A549 (cell line): ENCODE results near the gene BRPF3. TPM values are rescaled to one million over a fixed set of nuclear protein-coding genes. Genes with fewer than 3 reads are reported as not detected.

ENCODE experiments used
- ATAC-seq, 2 experiments: fragments of 200-7000 bp in 1 of 2; fragments of >200 bp in 1 of 2; cut with Nextera tagmentation in 1 of 2; cut with Tn5 transposase in 1 of 2; 3 replicates each; pipeline versions ENCODE4 v1.8.0 to v1.9.1; 2018 to 2020; ENCODE audit warnings: mild to moderate bottlenecking in 1 of 2, moderate library complexity in 1 of 2
- CTCF ChIA-PET: fragments of 300-600 bp; sonication (Branson Sonifier 250); formaldehyde crosslinking; extraction: SDS; loops from one replicate; lab custom pipeline; 2021; ENCODE audit warnings: antibody characterized with exemption, inconsistent platforms; lab: Yijun Ruan, JAX
- POLR2A ChIA-PET: fragments of 350-600 bp; formaldehyde crosslinking; extraction: SDS; loops from one replicate; lab custom pipeline; 2021; ENCODE audit warnings: antibody characterized with exemption, inconsistent platforms; lab: Yijun Ruan, JAX
- DNase-seq, 2 experiments: peaks; one replicate each; pipeline versions ENCODE4 v3.0.0 to v3.0.0-alpha.2; 2011 to 2016; ENCODE audit warnings: low read depth in 1 of 2, low spot score in 1 of 2
- FAIRE-seq: peaks from 2 replicates; lab custom pipeline; 2011; peaks lifted over from hg19 to GRCh38; lab: Jason Lieb, UNC
- H3K27ac ChIP-seq, 2 experiments: fragments of >200 bp; sonication (Bioruptor Twin); formaldehyde crosslinking; 3 replicates each; pipeline ENCODE4 v1.5.1; 2016 to 2017
- H3K4me1 ChIP-seq: fragments of >200 bp; sonication (Bioruptor Twin); formaldehyde crosslinking; 3 replicates; pipeline ENCODE4 v1.6.1; 2016
- H3K4me2 ChIP-seq: fragments of >200 bp; sonication (Bioruptor Twin); formaldehyde crosslinking; 3 replicates; pipeline ENCODE4 v1.6.1; 2016
- H3K4me3 ChIP-seq: fragments of >200 bp; sonication (Bioruptor Twin); formaldehyde crosslinking; 3 replicates; pipeline ENCODE4 v1.5.1; 2016
- H3K9me3 ChIP-seq: fragments of >200 bp; sonication (Bioruptor Twin); formaldehyde crosslinking; 3 replicates; pipeline ENCODE4 v1.6.1; 2016
- BHLHE40 ChIP-seq: IDR thresholded peaks from 2 replicates; pipeline ENCODE4 v1.6.1; 2012; ENCODE audit warnings: low read depth, low read length, inconsistent platforms
- CBX2 ChIP-seq: fragments of 200-600 bp; sonication (generic); IDR thresholded peaks from 2 replicates; pipeline ENCODE4 v1.6.1; 2016; ENCODE audit warnings: low read depth, mild to moderate bottlenecking, borderline replicate concordance
- CEBPB ChIP-seq, 2 experiments: fragments of >200 bp in 1 of 2; sonication (Bioruptor Twin) in 1 of 2; formaldehyde crosslinking in 1 of 2; IDR thresholded peaks; 2 replicates each; pipeline ENCODE4 v1.6.1; 2012 to 2016
- CHD2 ChIP-seq: fragments of 150-350 bp; IDR thresholded peaks from 2 replicates; pipeline ENCODE4 v1.6.1; 2014; ENCODE audit warnings: low read length; ENCODE audit not compliant: partially characterized antibody
- CHD4 ChIP-seq: fragments of 200-600 bp; sonication (generic); IDR thresholded peaks from 2 replicates; pipeline ENCODE4 v1.6.1; 2016; ENCODE audit warnings: antibody characterized with exemption, mild to moderate bottlenecking, borderline replicate concordance
- EHF ChIP-seq: fragments of 250-450 bp; sonication (Bioruptor Pico); IDR thresholded peaks from 2 replicates; pipeline ENCODE4 v1.5.0; 2020; ENCODE audit warnings: mild to moderate bottlenecking
- EHMT2 ChIP-seq: fragments of 200-600 bp; sonication (generic); IDR thresholded peaks from 2 replicates; pipeline ENCODE4 v1.6.1; 2016; ENCODE audit warnings: antibody characterized with exemption, low read depth, mild to moderate bottlenecking, moderate library complexity
- FOSB ChIP-seq: fragments of 250-450 bp; sonication (Bioruptor Pico); IDR thresholded peaks from 2 replicates; pipeline ENCODE4 v1.5.0; 2020; ENCODE audit warnings: mild to moderate bottlenecking, moderate library complexity
- FOSL2 ChIP-seq, 2 experiments: fragments of 450-650 bp in 1 of 2; fragments of >200 bp in 1 of 2; sonication (Bioruptor Twin) in 1 of 2; formaldehyde crosslinking; IDR thresholded peaks; 2 replicates each; pipeline versions ENCODE4 v1.5.0 to v1.6.1; 2016 to 2020; ENCODE audit warnings: mild to moderate bottlenecking in 1 of 2, moderate library complexity in 1 of 2
- FOXS1 ChIP-seq: fragments of 250-450 bp; sonication (Bioruptor Pico); IDR thresholded peaks from 2 replicates; pipeline ENCODE4 v1.5.0; 2020; ENCODE audit warnings: mild to moderate bottlenecking, moderate library complexity
- GATA3 ChIP-seq: IDR thresholded peaks from 2 replicates; pipeline ENCODE4 v1.6.1; 2012; ENCODE audit warnings: borderline replicate concordance
- HOXA7 ChIP-seq: fragments of 250-450 bp; sonication (Bioruptor Pico); IDR thresholded peaks from 2 replicates; pipeline ENCODE4 v1.5.0; 2020; ENCODE audit warnings: mild to moderate bottlenecking, moderate library complexity
- HOXB5 ChIP-seq: fragments of 250-450 bp; sonication (Bioruptor Pico); IDR thresholded peaks from 2 replicates; pipeline ENCODE4 v1.5.0; 2020; ENCODE audit warnings: mild to moderate bottlenecking, moderate library complexity
- KDM1A ChIP-seq: fragments of 200-600 bp; sonication (generic); IDR thresholded peaks from 2 replicates; pipeline ENCODE4 v1.6.1; 2016; ENCODE audit warnings: low read depth, mild to moderate bottlenecking
- KDM5A ChIP-seq: fragments of 200-600 bp; sonication (generic); IDR thresholded peaks from 2 replicates; pipeline ENCODE4 v1.6.1; 2016; ENCODE audit warnings: antibody characterized with exemption, mild to moderate bottlenecking
- MAFK ChIP-seq: fragments of 450-650 bp; IDR thresholded peaks from 2 replicates; pipeline ENCODE4 v1.6.1; 2014; ENCODE audit not compliant: partially characterized antibody
- POLR2AphosphoS2 ChIP-seq: conservative IDR thresholded peaks from 2 replicates; pipeline ENCODE4 v1.6.1; 2012; ENCODE audit warnings: low read length, improper control_type of control experiment, inconsistent platforms
- RFX5 ChIP-seq: fragments of 450-650 bp; IDR thresholded peaks from 2 replicates; pipeline ENCODE4 v1.7.1; 2014; ENCODE audit warnings: antibody characterized with exemption, mild to moderate bottlenecking, moderate library complexity
- RNF2 ChIP-seq: fragments of 200-600 bp; sonication (generic); IDR thresholded peaks from 2 replicates; pipeline ENCODE4 v1.6.1; 2016; ENCODE audit warnings: low read depth, mild to moderate bottlenecking, antibody characterized with exemption, moderate library complexity, borderline replicate concordance
- SMC3 ChIP-seq: fragments of >200 bp; sonication (Bioruptor Twin); formaldehyde crosslinking; IDR thresholded peaks from 3 replicates; pipeline ENCODE4 v1.6.1; 2018; ENCODE audit warnings: inconsistent platforms
- TFCP2L1 ChIP-seq: fragments of 250-450 bp; sonication (Bioruptor Pico); IDR thresholded peaks from 2 replicates; pipeline ENCODE4 v1.5.0; 2021; ENCODE audit warnings: mild to moderate bottlenecking
- TP53 ChIP-seq: fragments of 250-450 bp; sonication (Bioruptor Pico); IDR thresholded peaks from 2 replicates; pipeline ENCODE4 v1.5.0; 2021; ENCODE audit warnings: mild to moderate bottlenecking, moderate library complexity
- ZFP36 ChIP-seq: fragments of 450-650 bp; IDR thresholded peaks from 2 replicates; pipeline ENCODE4 v1.6.1; 2014; ENCODE audit warnings: borderline replicate concordance; ENCODE audit not compliant: partially characterized antibody
- ZNF302 ChIP-seq: fragments of 250-450 bp; sonication (Bioruptor Pico); IDR thresholded peaks from 2 replicates; pipeline ENCODE4 v1.9.0; 2021; ENCODE audit warnings: inconsistent platforms, mild to moderate bottlenecking, moderate library complexity
- ZSCAN20 ChIP-seq: fragments of 250-450 bp; sonication (Bioruptor Pico); IDR thresholded peaks from 2 replicates; pipeline ENCODE4 v1.8.0; 2022; ENCODE audit warnings: mild to moderate bottlenecking, moderate library complexity
- WGBS: methylation state at CpG from one replicate; pipeline ENCODE4 v1.1.6; 2017; ENCODE audit errors: missing lambda C conversion rate; 5-methylcytosine and 5-hydroxymethylcytosine counted together
- polyA plus RNA-seq, 4 experiments: library from polyadenylated mRNA; depleted of rRNA in 3 of 4; stranded (reverse); fragments of >200 nt; fragmentation: RNase III in 1 of 4; extraction: RNeasy Plus Mini Kit Qiagen cat#74134 plus additional on column Dnase treatment in 1 of 4; gene quantifications; 2 replicates in 3 of 4; 3 replicates in 1 of 4; pipeline ENCODE4 v1.2.3, GENCODE V29; 2011 to 2017
- TF ChIP-seq, protein P1 (sequence below): IDR thresholded peaks from 2 replicates; pipeline ENCODE4 v1.6.1; 2012
- TF ChIP-seq, protein P2 (sequence below): fragments of 250-450 bp; sonication (Bioruptor Pico); IDR thresholded peaks from 2 replicates; pipeline ENCODE4 v1.5.0; 2021; ENCODE audit warnings: mild to moderate bottlenecking, moderate library complexity, borderline replicate concordance
- TF ChIP-seq, protein P3 (sequence below): fragments of 250-450 bp; sonication (Bioruptor Pico); IDR thresholded peaks from 2 replicates; pipeline ENCODE4 v1.5.0; 2020; ENCODE audit warnings: low read depth, mild to moderate bottlenecking, moderate library complexity
- TF ChIP-seq, protein P4 (sequence below): fragments of >200 bp; sonication (Bioruptor Twin); formaldehyde crosslinking; IDR thresholded peaks from 3 replicates; pipeline ENCODE4 v1.5.1; 2016

Gene BRPF3
- polyA plus RNA-seq, 2 of the 4 experiments (the other 2 are of a cell fraction), result 9.8 to 11.2 TPM

DNA sequence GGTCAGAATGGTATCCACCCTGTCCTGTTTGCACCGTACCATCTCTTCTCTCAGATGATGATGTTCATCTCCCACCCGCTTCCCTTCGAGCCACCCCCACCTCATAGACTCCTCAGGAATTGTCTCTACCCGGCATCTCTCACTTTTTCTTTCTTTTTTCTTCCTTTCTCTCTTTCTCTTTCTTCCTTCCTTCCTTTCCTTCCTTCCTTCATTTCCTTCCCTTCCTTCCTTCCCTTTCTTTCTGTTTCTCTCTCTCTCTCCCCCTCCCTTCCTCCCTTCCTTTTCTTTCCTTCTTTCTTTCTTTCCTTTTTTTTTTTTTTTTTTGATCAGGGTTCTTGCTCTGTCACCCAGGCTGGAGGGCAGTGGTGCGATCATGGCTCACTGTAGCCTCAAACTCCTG, 45.6 kb downstream of the BRPF3 start:
- TF ChIP-seq KDM5A, result no peak
- TF ChIP-seq BHLHE40, result no peak
- no peak for TF ChIP-seq MAFK
- TF ChIP-seq HOXB5 (CRISPR knock-in tag), result no peak
- TF ChIP-seq, protein P1, sequence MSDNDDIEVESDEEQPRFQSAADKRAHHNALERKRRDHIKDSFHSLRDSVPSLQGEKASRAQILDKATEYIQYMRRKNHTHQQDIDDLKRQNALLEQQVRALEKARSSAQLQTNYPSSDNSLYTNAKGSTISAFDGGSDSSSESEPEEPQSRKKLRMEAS, result no peak
- TF ChIP-seq TFCP2L1 (CRISPR knock-in tag), result no peak
- TF ChIP-seq RNF2, result no peak
- Histone ChIP-seq H3K4me1 (no peaks in the 10 kb centered on the region), H3K27ac (no peak overlapping the region), H3K9me3 (no peaks in the 10 kb centered on the region), H3K4me2 (no peak overlapping the region), H3K4me3 (no peak overlapping the region)
- DNase-seq (no peak), ATAC-seq (no peak), FAIRE-seq (no peak)
- ChIA-PET POLR2A (interaction anchor here (0.6 kb wide), 1 partner anchor 45 kb away, joined by 3 read pairs; the partner anchor contains the start of gene BRPF3), CTCF (interaction anchor here (1.2 kb wide), 1 partner anchor 111 kb away, joined by 3 read pairs; no protein-coding TSS in a partner anchor)
- WGBS, result 79% methylated on average over 4 of the region's 5 CpGs

DNA sequence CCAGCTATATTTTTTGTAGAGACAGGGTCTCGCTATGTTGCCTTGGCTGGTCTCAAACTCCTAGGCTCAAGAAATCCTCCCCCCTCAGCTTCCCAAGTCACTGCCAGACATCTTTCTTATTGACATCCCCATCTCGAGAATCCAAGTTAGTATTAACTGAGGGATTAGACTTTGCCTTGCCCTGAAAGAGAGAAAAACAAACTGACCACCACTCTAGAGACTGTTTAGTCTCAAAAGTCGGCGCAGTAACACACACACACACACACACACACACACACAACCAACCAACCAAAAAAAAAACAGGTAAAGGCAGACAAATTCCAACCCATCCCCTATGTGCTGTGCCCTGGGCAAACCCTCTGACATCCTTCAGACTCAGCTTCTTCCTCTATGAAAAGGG, 46.1 kb downstream of the BRPF3 start:
- no peaks in the 10 kb centered on the region for H3K9me3 ChIP-seq
- no peak for ATAC-seq
- no peak for DNase-seq
- TF ChIP-seq EHMT2, result no peak
- TF ChIP-seq CHD2, result no peak
- TF ChIP-seq RFX5, result no peak
- TF ChIP-seq CBX2, result no peak
- TF ChIP-seq MAFK, result no peak
- no peak for TF ChIP-seq HOXB5 (CRISPR knock-in tag)
- TF ChIP-seq KDM5A, result no peak
- no peak for TF ChIP-seq FOSL2 (IDR thresholded peaks at IDR 0.05)
- no peak for TF ChIP-seq FOSL2 (CRISPR knock-in tag; IDR thresholded peaks at IDR 0.05)
- TF ChIP-seq, protein P2, sequence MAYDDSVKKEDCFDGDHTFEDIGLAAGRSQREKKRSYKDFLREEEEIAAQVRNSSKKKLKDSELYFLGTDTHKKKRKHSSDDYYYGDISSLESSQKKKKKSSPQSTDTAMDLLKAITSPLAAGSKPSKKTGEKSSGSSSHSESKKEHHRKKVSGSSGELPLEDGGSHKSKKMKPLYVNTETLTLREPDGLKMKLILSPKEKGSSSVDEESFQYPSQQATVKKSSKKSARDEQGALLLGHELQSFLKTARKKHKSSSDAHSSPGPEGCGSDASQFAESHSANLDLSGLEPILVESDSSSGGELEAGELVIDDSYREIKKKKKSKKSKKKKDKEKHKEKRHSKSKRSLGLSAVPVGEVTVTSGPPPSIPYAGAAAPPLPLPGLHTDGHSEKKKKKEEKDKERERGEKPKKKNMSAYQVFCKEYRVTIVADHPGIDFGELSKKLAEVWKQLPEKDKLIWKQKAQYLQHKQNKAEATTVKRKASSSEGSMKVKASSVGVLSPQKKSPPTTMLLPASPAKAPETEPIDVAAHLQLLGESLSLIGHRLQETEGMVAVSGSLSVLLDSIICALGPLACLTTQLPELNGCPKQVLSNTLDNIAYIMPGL (CRISPR knock-in tag), result no peak
- no peak for TF ChIP-seq KDM1A
- TF ChIP-seq SMC3, result no peak
- ChIA-PET POLR2A (interaction anchor here (0.6 kb wide), 1 partner anchor 46 kb away, joined by 3 read pairs; the partner anchor contains the start of gene BRPF3), CTCF (interaction anchor here (1.2 kb wide), 2 partner anchors 98 to 110 kb away, joined by 3 to 4 read pairs; no protein-coding TSS in a partner anchor)
- no peaks in the 10 kb centered on the region for H3K4me1 ChIP-seq
- H3K4me2 ChIP-seq, result no peak overlapping the region
- H3K4me3 ChIP-seq, result no peak overlapping the region
- 60% methylated on average over 4 of the region's 4 CpGs for WGBS
- FAIRE-seq, result no peak
- no peak overlapping the region for H3K27ac ChIP-seq

DNA sequence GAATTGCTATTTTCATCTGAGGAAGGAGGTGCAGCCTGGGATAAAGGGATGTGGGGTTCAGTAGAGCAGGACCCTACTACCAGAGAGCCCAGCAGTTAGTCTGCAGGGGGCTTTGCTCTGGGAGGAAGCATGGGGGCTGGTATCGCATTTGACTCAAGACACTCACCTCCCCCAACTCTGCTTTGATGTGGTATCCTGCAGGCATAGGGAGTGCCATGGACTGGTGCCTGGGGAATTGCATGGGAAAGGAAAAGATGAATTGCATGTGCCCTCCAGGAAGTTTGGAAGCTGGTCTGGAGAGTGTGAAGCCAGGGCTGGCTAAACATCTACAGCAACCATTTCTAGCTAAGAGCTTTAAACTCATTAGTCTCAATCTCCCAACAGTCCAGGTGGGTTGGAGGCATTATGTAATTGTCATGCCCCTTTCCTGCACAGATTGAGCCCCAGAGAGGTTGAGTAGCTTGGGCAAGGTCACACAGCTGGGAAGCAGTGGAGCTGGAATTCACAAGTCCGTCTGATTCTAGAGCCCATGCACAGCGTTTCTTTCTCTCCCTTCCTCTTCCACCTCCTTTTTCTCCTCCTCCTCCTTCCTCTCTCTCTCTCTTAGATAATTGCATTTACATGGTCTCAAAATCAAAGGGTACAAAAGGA, 47.1 kb downstream of the BRPF3 start:
- FAIRE-seq (no peak), ATAC-seq (no peak), DNase-seq (no peak)
- Histone ChIP-seq H3K27ac (no peak overlapping the region), H3K4me3 (no peak overlapping the region), H3K4me2 (no peak overlapping the region), H3K4me1 (no peaks in the 10 kb centered on the region), H3K9me3 (no peaks in the 10 kb centered on the region)
- 44% methylated on average over 3 of the region's 3 CpGs for whole genome bisulfite sequencing
- CTCF ChIA-PET, result interaction anchor here (1.2 to 1.9 kb wide), 3 partner anchors 59 to 109 kb away, joined by 3 to 6 read pairs (median 4); no protein-coding TSS in a partner anchor
- POLR2A ChIA-PET, result no interaction called here
- TF ChIP-seq ZSCAN20 (CRISPR knock-in tag) (no peak), CBX2 (no peak), EHF (CRISPR knock-in tag) (no peak), CHD4 (no peak), HOXA7 (CRISPR knock-in tag) (no peak), MAFK (no peak), TP53 (CRISPR knock-in tag) (no peak), ZNF302 (no peak), ZFP36 (no peak), GATA3 (no peak), POLR2AphosphoS2 (no peak), FOXS1 (CRISPR knock-in tag) (no peak), CEBPB (IDR thresholded peaks at IDR 0.05) (no peak), FOSB (CRISPR knock-in tag) (no peak)
- TF ChIP-seq, protein P1, result no peak
- TF ChIP-seq, protein P3, sequence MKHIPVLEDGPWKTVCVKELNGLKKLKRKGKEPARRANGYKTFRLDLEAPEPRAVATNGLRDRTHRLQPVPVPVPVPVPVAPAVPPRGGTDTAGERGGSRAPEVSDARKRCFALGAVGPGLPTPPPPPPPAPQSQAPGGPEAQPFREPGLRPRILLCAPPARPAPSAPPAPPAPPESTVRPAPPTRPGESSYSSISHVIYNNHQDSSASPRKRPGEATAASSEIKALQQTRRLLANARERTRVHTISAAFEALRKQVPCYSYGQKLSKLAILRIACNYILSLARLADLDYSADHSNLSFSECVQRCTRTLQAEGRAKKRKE, result no peak
- TF ChIP-seq, protein P4, sequence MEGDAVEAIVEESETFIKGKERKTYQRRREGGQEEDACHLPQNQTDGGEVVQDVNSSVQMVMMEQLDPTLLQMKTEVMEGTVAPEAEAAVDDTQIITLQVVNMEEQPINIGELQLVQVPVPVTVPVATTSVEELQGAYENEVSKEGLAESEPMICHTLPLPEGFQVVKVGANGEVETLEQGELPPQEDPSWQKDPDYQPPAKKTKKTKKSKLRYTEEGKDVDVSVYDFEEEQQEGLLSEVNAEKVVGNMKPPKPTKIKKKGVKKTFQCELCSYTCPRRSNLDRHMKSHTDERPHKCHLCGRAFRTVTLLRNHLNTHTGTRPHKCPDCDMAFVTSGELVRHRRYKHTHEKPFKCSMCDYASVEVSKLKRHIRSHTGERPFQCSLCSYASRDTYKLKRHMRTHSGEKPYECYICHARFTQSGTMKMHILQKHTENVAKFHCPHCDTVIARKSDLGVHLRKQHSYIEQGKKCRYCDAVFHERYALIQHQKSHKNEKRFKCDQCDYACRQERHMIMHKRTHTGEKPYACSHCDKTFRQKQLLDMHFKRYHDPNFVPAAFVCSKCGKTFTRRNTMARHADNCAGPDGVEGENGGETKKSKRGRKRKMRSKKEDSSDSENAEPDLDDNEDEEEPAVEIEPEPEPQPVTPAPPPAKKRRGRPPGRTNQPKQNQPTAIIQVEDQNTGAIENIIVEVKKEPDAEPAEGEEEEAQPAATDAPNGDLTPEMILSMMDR, result no peak
